HG02588 (cell line): ENCODE measurements around the gene PDXK.
"Not testable (repeated sequence)": the region's sequence is repeated elsewhere in the genome, so short reads cannot be mapped to it uniquely, and the experiment has no call there.

Source experiments
- ATAC-seq: cut with Tn5 transposase; IDR thresholded peaks from one replicate; pipeline ENCODE4 v1.9.1; 2021; ENCODE audit warnings: mild to moderate bottlenecking, moderate library complexity; ENCODE audit not compliant: unreplicated experiment

The PDXK gene

GRCh38 chr21:43697758-43698643, 20.9 kb upstream of the PDXK start:
- ATAC-seq = no peak

GRCh38 chr21:43699492-43699777, 19.5 kb upstream of the PDXK start:
- not testable (repeated sequence) for ATAC-seq

- no peak for ATAC-seq
Observed at GRCh38 chr21:43699933-43700599, 18.9 kb upstream of the PDXK start.

GRCh38 chr21:43701936-43702784, 16.8 kb upstream of the PDXK start:
- ATAC-seq = no peak

GRCh38 chr21:43702785-43703034, 16.2 kb upstream of the PDXK start:
- no peak for ATAC-seq

GRCh38 chr21:43703035-43703880, 15.7 kb upstream of the PDXK start:
- ATAC-seq = no peak

- ATAC-seq = no peak
Observed at GRCh38 chr21:43707462-43707861, 11.5 kb upstream of the PDXK start.

GRCh38 chr21:43708745-43709381, 10.1 kb upstream of the PDXK start:
- ATAC-seq = no peak

- no peak for ATAC-seq
Observed at GRCh38 chr21:43712268-43712942, 6.5 kb upstream of the PDXK start.

GRCh38 chr21:43713123-43713522, 5.8 kb upstream of the PDXK start:
- ATAC-seq = not testable (repeated sequence)

- ATAC-seq = no peak
Observed at GRCh38 chr21:43716376-43717165, 2.4 kb upstream of the PDXK start.

GRCh38 chr21:43717166-43717853, 1.6 kb upstream of the PDXK start:
- no peak for ATAC-seq

GRCh38 chr21:43717967-43718871, 710 bp upstream of the PDXK start:
- no peak for ATAC-seq

- ATAC-seq = peak; percentile 4
Observed at GRCh38 chr21:43719748-43720538, 1.0 kb downstream of the PDXK start.

- ATAC-seq = no peak
Observed at GRCh38 chr21:43720539-43721166, 1.7 kb downstream of the PDXK start.

GRCh38 chr21:43721206-43721605, 2.3 kb downstream of the PDXK start:
- no peak for ATAC-seq
